Parathyroid adenoma (tissue), 2 donors: ENCODE data around the gene FHOD3.

Source experiments
- H2AFZ ChIP-seq: fragments of 300-600 bp; sonication (generic); one replicate; pipeline ENCODE4 v1.7.0; 2017; ENCODE audit warnings: antibody characterized with exemption, mild to moderate bottlenecking
- H3K27ac ChIP-seq: fragments of 300-600 bp; sonication (generic); one replicate; pipeline ENCODE4 v1.7.0; 2017
- H3K27me3 ChIP-seq: fragments of 300-600 bp; sonication (generic); one replicate; pipeline ENCODE4 v1.7.0; 2017; ENCODE audit warnings: low read length; ENCODE audit not compliant: control insufficient read depth, insufficient read depth
- H3K36me3 ChIP-seq: fragments of 300-600 bp; sonication (generic); one replicate; pipeline ENCODE4 v1.7.0; 2017; ENCODE audit warnings: low read length; ENCODE audit not compliant: control insufficient read depth, insufficient read depth
- H3K4me1 ChIP-seq: fragments of 300-600 bp; sonication (generic); one replicate; pipeline ENCODE4 v1.7.0; 2017; ENCODE audit warnings: control low read depth
- H3K4me2 ChIP-seq: fragments of 300-600 bp; sonication (generic); one replicate; pipeline ENCODE4 v1.7.0; 2017; ENCODE audit warnings: low read length
- H3K4me3 ChIP-seq: fragments of 300-600 bp; sonication (generic); one replicate; pipeline ENCODE4 v1.7.0; 2017; ENCODE audit warnings: low read depth, low read length
- H3K79me2 ChIP-seq: fragments of 300-600 bp; sonication (generic); one replicate; pipeline ENCODE4 v1.7.0; 2017; ENCODE audit warnings: control low read depth
- H3K9ac ChIP-seq: fragments of 300-600 bp; sonication (generic); one replicate; pipeline ENCODE4 v1.7.0; 2017; ENCODE audit warnings: mild to moderate bottlenecking
- H3K9me3 ChIP-seq: fragments of 300-600 bp; sonication (generic); one replicate; pipeline ENCODE4 v1.7.0; 2017; ENCODE audit warnings: low read length; ENCODE audit not compliant: control insufficient read depth
- CTCF ChIP-seq: fragments of 300-600 bp; sonication (generic); IDR thresholded peaks from one replicate; pipeline ENCODE4 v1.7.0; 2017; ENCODE audit warnings: antibody characterized with exemption, mild to moderate bottlenecking
- donor health status: primary hyperparathyroidism.

The FHOD3 gene

GRCh38 chr18:36448384-36449290 is 151.1 kb downstream of the FHOD3 start:
- Histone ChIP-seq H3K27ac (no peak overlapping the region), H2AFZ (no peak overlapping the region), H3K9ac (no peak overlapping the region), H3K79me2 (no peaks in the 10 kb centered on the region), H3K9me3 (no peaks in the 10 kb centered on the region), H3K4me1 (no peaks in the 10 kb centered on the region), H3K4me3 (no peak overlapping the region), H3K27me3 (no peaks in the 10 kb centered on the region), H3K36me3 (no peaks in the 10 kb centered on the region), H3K4me2 (no peak overlapping the region)
- no peak for TF ChIP-seq CTCF

GRCh38 chr18:36449451-36449850 is 151.9 kb downstream of the FHOD3 start:
- no peak overlapping the region for H3K27ac ChIP-seq
- H3K79me2 ChIP-seq = no peaks in the 10 kb centered on the region
- no peak overlapping the region for H3K4me2 ChIP-seq
- no peaks in the 10 kb centered on the region for H3K9me3 ChIP-seq
- H3K4me3 ChIP-seq = no peak overlapping the region
- no peak for TF ChIP-seq CTCF
- H3K27me3 ChIP-seq = no peaks in the 10 kb centered on the region
- H3K36me3 ChIP-seq = no peaks in the 10 kb centered on the region
- no peaks in the 10 kb centered on the region for H3K4me1 ChIP-seq
- H2AFZ ChIP-seq = no peak overlapping the region
- no peak overlapping the region for H3K9ac ChIP-seq

- Histone ChIP-seq H3K4me1 (no peaks in the 10 kb centered on the region), H3K27me3 (no peaks in the 10 kb centered on the region), H2AFZ (no peak overlapping the region), H3K9ac (no peak overlapping the region), H3K4me2 (no peak overlapping the region), H3K36me3 (no peaks in the 10 kb centered on the region), H3K79me2 (no peaks in the 10 kb centered on the region), H3K9me3 (no peaks in the 10 kb centered on the region), H3K27ac (no peak overlapping the region), H3K4me3 (no peak overlapping the region)
- TF ChIP-seq CTCF = no peak
Measured at GRCh38 chr18:36450264-36450663, 152.8 kb downstream of the FHOD3 start.

GRCh38 chr18:36451454-36452251 is 154.1 kb downstream of the FHOD3 start:
- Histone ChIP-seq H3K4me2 (no peak overlapping the region), H3K4me1 (no peaks in the 10 kb centered on the region), H3K36me3 (no peaks in the 10 kb centered on the region), H3K27ac (no peak overlapping the region), H3K79me2 (no peaks in the 10 kb centered on the region), H2AFZ (no peak overlapping the region), H3K4me3 (no peak overlapping the region), H3K9me3 (no peaks in the 10 kb centered on the region), H3K27me3 (no peaks in the 10 kb centered on the region), H3K9ac (no peak overlapping the region)
- TF ChIP-seq CTCF = no peak
